ENCODE data around the gene KCNQ5. TPM values are rescaled to one million over a fixed set of nuclear protein-coding genes. Genes with fewer than 3 reads are reported as not detected.
"Not testable (repeated sequence)": the region's sequence is repeated elsewhere in the genome, so short reads cannot be mapped to it uniquely, and the experiment has no call there.

KCNQ5 gene
- total RNA-seq, 2 donors from 2014 or later, result 0.67 TPM; not detected in 1

DNA sequence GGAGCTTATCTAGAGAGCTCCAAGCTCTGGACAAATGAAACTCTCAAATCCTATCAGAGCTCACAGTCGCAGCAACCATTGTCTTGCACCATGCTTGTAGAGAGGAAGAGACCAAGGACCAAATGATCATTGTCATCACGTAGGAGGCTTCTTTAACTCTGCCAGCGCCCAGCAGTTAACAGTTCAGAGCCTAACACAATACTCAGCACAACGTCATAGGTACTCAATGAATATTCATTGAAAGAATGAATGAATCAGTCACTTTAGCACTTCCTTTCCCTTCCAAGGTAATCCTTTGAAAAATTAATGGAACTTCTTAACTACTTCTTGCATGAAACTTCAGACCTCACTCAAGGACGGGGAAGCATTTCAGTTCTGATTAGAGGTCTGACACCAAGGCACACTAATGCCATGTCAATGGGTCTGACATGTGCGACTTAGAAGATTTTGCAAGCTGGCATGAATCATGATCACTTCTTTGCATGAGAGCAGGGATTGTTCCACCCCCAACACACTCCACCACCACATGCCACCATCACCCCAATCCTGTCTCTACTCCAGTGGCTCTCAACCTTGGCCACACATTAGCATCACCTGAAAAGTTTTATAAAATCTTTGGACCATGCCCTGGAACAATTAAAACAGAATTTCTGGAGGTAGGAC, 558.3 kb downstream of the KCNQ5 start:
- TF ChIP-seq, protein P1, sequence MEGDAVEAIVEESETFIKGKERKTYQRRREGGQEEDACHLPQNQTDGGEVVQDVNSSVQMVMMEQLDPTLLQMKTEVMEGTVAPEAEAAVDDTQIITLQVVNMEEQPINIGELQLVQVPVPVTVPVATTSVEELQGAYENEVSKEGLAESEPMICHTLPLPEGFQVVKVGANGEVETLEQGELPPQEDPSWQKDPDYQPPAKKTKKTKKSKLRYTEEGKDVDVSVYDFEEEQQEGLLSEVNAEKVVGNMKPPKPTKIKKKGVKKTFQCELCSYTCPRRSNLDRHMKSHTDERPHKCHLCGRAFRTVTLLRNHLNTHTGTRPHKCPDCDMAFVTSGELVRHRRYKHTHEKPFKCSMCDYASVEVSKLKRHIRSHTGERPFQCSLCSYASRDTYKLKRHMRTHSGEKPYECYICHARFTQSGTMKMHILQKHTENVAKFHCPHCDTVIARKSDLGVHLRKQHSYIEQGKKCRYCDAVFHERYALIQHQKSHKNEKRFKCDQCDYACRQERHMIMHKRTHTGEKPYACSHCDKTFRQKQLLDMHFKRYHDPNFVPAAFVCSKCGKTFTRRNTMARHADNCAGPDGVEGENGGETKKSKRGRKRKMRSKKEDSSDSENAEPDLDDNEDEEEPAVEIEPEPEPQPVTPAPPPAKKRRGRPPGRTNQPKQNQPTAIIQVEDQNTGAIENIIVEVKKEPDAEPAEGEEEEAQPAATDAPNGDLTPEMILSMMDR (IDR thresholded peaks at IDR 0.05), result no peak
- Histone ChIP-seq H3K4me1 (no peaks in the 10 kb centered on the region), H3K9me3 (no peaks in the 10 kb centered on the region), H3K36me3 (no peaks in the 10 kb centered on the region), H3K4me3 (no peak overlapping the region), H3K27ac (no peak overlapping the region), H3K27me3 (no peaks in the 10 kb centered on the region)
- DNase-seq (ENCODE audit: low spot score), result no peak

DNA sequence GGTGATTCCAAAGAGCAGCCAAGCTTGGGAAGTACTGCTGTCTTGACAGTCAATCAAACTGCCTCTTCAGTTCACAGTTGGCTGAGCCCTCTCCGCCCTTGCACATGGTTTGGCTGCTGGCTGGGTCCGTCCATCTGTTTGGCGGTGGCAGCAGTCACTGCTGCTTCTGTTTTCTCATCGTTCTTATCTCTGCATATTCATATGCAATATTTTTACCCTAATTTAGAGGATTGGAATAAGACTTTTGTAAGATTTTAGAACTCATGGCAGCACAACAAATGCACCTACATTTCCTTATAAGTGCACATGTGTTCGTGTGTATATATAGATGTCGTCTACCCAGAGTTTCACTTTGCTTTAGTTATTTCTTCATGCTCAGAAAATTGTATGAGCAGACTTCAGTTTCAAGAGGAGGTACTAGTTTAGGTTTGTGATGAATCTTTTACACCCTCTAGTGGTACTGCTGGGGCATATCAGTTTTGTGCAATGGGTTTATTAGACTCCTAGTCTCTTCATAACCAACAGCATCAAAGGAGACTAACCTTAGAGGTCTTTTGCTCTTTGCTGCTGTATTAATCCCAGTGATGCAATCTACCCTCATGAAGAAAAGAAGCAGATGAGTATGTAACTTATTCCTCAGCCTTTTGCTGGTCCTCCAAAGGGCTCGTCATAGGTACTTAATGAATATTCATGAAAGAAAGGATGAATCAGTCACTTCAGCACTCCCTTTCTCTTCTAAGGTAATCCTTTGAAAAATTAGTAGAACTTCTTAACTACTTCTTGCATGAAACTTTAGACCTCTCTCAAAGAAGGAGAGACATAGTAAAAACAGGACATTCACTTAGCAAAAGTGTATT, 559.1 kb downstream of the KCNQ5 start:
- Histone ChIP-seq H3K27me3 (no peaks in the 10 kb centered on the region), H3K9me3 (no peaks in the 10 kb centered on the region), H3K27ac (no peak overlapping the region), H3K4me3 (peak overlapping the region; percentile 10 to 29), H3K4me1 (no peaks in the 10 kb centered on the region), H3K36me3 (no peaks in the 10 kb centered on the region)
- TF ChIP-seq, protein P1 (IDR thresholded peaks at IDR 0.05), result peak; percentile 72 to 85
- DNase-seq (ENCODE audit: low spot score), result no peak

DNA sequence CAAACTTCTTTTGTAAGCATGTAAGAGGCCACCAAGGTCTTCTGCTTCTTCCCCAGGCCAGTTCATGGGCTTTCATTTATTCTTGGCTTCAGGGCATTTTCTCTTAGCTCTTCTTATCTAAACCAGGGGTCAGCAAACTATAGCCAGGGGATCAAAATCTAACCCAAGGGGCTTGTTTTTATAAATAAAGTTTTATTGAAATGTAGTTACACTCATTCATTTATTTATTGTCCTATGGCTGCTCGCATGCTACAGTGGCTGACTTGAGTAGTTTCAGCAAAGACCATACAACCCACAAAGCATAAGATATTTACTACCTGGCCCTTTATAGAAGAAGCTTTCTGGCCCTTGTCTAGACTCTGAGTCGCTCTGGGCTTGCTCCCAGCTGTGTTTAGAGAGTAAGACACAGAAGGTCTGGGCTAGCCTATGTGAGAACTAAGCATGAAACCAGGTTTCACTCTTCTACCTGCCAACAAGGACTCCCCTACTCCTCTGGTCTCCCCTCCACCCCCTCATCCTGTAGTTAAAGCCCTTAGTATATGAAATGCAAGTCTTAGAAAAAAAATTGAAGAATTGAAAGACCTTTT, 560.2 kb downstream of the KCNQ5 start:
- Histone ChIP-seq H3K27me3 (no peaks in the 10 kb centered on the region), H3K4me1 (no peaks in the 10 kb centered on the region), H3K9me3 (no peaks in the 10 kb centered on the region), H3K27ac (no peak overlapping the region), H3K36me3 (no peaks in the 10 kb centered on the region), H3K4me3 (no peak overlapping the region)
- no peak for DNase-seq (ENCODE audit: low spot score)
- TF ChIP-seq, protein P1 (IDR thresholded peaks at IDR 0.05), result no peak

DNA sequence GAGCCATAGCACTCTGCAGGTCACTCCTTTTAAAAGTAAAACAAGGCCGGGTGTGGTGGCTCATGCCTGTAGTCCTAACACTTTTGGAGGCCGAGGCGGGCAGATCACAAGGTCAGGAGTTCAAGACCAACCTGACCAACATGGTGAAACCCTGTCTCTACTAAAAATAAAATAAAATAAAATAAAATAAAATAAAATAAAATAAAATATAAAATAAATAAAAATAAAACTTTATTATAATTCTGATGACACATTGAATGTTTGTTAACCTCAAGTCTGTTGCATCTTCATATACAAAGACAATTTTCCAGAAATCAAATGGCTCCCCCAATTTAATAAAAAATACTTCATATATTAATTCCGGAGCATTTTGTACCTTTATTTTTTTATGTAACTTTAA, 571.4 kb downstream of the KCNQ5 start:
- H3K9me3 ChIP-seq; DNase-seq (ENCODE audit: low spot score); H3K4me3 ChIP-seq; H3K4me1 ChIP-seq; H3K27me3 ChIP-seq; H3K27ac ChIP-seq; H3K36me3 ChIP-seq: not testable (repeated sequence)

DNA sequence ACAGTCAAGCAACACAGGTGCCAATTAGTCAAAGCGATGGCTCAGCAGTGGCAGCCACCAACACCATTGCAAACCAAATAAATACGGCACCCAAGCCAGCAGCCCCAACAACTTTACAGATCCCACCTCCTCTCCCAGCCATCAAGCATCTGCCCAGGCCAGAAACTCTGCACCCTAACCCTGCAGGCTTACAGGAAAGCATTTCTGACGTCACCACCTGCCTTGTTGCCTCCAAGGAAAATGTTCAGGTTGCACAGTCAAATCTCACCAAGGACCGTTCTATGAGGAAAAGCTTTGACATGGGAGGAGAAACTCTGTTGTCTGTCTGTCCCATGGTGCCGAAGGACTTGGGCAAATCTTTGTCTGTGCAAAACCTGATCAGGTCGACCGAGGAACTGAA, 572.9 kb downstream of the KCNQ5 start:
- DNase-seq (ENCODE audit: low spot score), result no peak
- H3K36me3 ChIP-seq, result no peaks in the 10 kb centered on the region
- no peak overlapping the region for H3K4me3 ChIP-seq
- TF ChIP-seq, protein P1 (IDR thresholded peaks at IDR 0.05), result no peak
- no peaks in the 10 kb centered on the region for H3K9me3 ChIP-seq
- H3K27ac ChIP-seq, result no peak overlapping the region
- no peaks in the 10 kb centered on the region for H3K4me1 ChIP-seq
- H3K27me3 ChIP-seq, result no peaks in the 10 kb centered on the region

DNA sequence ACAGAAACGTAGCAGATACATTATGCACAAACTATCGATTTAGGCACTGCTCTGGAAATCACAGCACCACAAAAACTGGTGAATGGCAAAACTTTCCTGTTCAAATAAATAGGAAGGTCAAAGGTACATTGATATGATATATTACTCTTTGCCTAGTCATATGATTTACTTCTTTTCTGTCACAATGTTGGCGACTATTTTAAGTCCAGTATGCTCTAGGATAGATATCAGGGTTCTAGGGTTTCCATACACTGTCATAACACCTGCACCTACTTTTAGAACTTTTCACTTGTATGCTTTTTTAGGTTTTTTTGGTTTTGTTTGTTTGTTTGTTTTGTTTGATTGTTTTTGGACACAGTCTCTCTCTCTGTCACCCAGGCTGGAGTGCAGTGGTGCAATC, 578.4 kb downstream of the KCNQ5 start:
- Histone ChIP-seq H3K4me3 (no peak overlapping the region), H3K9me3 (no peaks in the 10 kb centered on the region), H3K27me3 (no peaks in the 10 kb centered on the region), H3K36me3 (no peaks in the 10 kb centered on the region), H3K27ac (no peak overlapping the region), H3K4me1 (no peaks in the 10 kb centered on the region)
- no peak for DNase-seq (ENCODE audit: low spot score)
- TF ChIP-seq, protein P1 (IDR thresholded peaks at IDR 0.05), result no peak
